Fibroblast of lung (primary cell): ENCODE data around the gene PCNT. TPM values are rescaled to one million over a fixed set of nuclear protein-coding genes. Genes with fewer than 3 reads are reported as not detected.

Source experiments
- DNase-seq, 2 donors: peaks; one replicate each; pipeline versions ENCODE4 v3.0.0 to v3.0.0-alpha.2; 2010; ENCODE audit warnings: low read depth in 2 of 2
- H2AFZ ChIP-seq: 2 replicates; pipeline ENCODE4 v1.5.1; 2012; ENCODE audit warnings: low read length, control low read depth, inconsistent platforms
- H3K27ac ChIP-seq: 2 replicates; pipeline ENCODE4 v1.5.1; 2011; ENCODE audit warnings: low read length, control low read depth; ENCODE audit not compliant: insufficient read depth
- H3K27me3 ChIP-seq: 2 replicates; pipeline ENCODE4 v1.5.1; 2011; ENCODE audit warnings: mild to moderate bottlenecking, low read length; ENCODE audit not compliant: control insufficient read depth, insufficient read depth
- H3K36me3 ChIP-seq: 2 replicates; pipeline ENCODE4 v1.5.1; 2011; ENCODE audit warnings: low read length; ENCODE audit not compliant: control insufficient read depth, insufficient read depth
- H3K4me1 ChIP-seq: 2 replicates; pipeline ENCODE4 v1.5.1; 2011; ENCODE audit warnings: low read length; ENCODE audit not compliant: control insufficient read depth, insufficient read depth; ENCODE audit errors: extremely low read depth
- H3K4me2 ChIP-seq: 2 replicates; pipeline ENCODE4 v1.5.1; 2011; ENCODE audit warnings: low read length, control low read depth; ENCODE audit not compliant: insufficient read depth; ENCODE audit errors: extremely low read depth
- H3K4me3 ChIP-seq, 4 experiments: fragments of 200-600 bp in 1 of 4; sonication (generic) in 1 of 4; replicated peaks in 1 of 4; 2 replicates each; pipeline ENCODE4 v1.5.1; 2011 to 2016; ENCODE audit warnings: low read length in 4 of 4, low read depth in 3 of 4, mild to moderate bottlenecking in 3 of 4, control low read depth in 2 of 4, inconsistent platforms in 1 of 4, mixed read lengths in 1 of 4; ENCODE audit not compliant: insufficient read depth in 1 of 4; ENCODE audit errors: control extremely low read depth in 1 of 4
- H3K79me2 ChIP-seq: 2 replicates; pipeline ENCODE4 v1.5.1; 2012; ENCODE audit warnings: mild to moderate bottlenecking, low read length, inconsistent platforms; ENCODE audit not compliant: control insufficient read depth, insufficient read depth
- H3K9ac ChIP-seq: 2 replicates; pipeline ENCODE4 v1.5.1; 2011; ENCODE audit warnings: mild to moderate bottlenecking, low read length, control low read depth; ENCODE audit not compliant: insufficient read depth
- H3K9me3 ChIP-seq: 2 replicates; pipeline ENCODE4 v1.5.1; 2012; ENCODE audit warnings: low read depth, low read length; ENCODE audit not compliant: control insufficient read depth, insufficient read depth
- H4K20me1 ChIP-seq: 2 replicates; pipeline ENCODE4 v1.5.1; 2011; ENCODE audit warnings: low read length; ENCODE audit not compliant: control insufficient read depth, insufficient read depth; ENCODE audit errors: extremely low read depth
- CTCF ChIP-seq, 2 donors: IDR thresholded peaks in 1 of 2; conservative IDR thresholded peaks in 1 of 2; 1 replicate in 1 of 2; 2 replicates in 1 of 2; pipeline ENCODE4 v1.5.1; 2011 to 2012; ENCODE audit warnings: low read length in 2 of 2, control low read depth in 1 of 2, inconsistent platforms in 1 of 2, low read depth in 1 of 2, mild to moderate bottlenecking in 1 of 2
- EZH2 ChIP-seq: IDR thresholded peaks from 2 replicates; pipeline ENCODE4 v1.5.1; 2012; ENCODE audit warnings: low read length, control low read depth, mild to moderate bottlenecking; ENCODE audit errors: missing control alignments
- polyA plus RNA-seq, 2 donors: library from polyadenylated mRNA; depleted of rRNA in 1 of 2; stranded (reverse) in 1 of 2; unstranded in 1 of 2; fragments of >200 nt; gene quantifications; 2 replicates each; pipeline ENCODE4 v1.2.1, GENCODE V29; 2011 to 2012; ENCODE audit warnings: missing spikeins in 1 of 2
- total RNA-seq: library from RNA; depleted of rRNA; stranded (reverse); fragments of >200 nt; gene quantifications from 2 replicates; pipeline ENCODE4 v1.2.1, GENCODE V29; 2014

PCNT gene
- total and polyA plus RNA-seq, 2 donors (not counting 1 experiment from before 2014, with no cell fraction given), result 7.4 to 26.1 TPM

- Histone ChIP-seq H3K4me1 (no peaks in the 10 kb centered on the region), H3K36me3 (peaks cover 18% of the 10 kb centered on the region), H3K79me2 (peaks cover 9% of the 10 kb centered on the region), H3K4me3 (no peak overlapping the region), H3K9me3 (no peaks in the 10 kb centered on the region), H3K4me2 (no peak overlapping the region), H3K27ac (no peak overlapping the region), H2AFZ (no peak overlapping the region), H4K20me1 (no peaks in the 10 kb centered on the region), H3K9ac (no peak overlapping the region), H3K27me3 (no peaks in the 10 kb centered on the region)
- TF ChIP-seq CTCF (conservative IDR thresholded peaks at IDR 0.05 in 1 of 2, IDR thresholded peaks at IDR 0.05 in 1 of 2; ENCODE audit: low read depth in 1 of 2, low read length in 2 of 2) (no peak), EZH2 (no peak)
- DNase-seq, result no peak
Observed at GRCh38 chr21:46388896-46389295, 64.9 kb downstream of the PCNT start.

- no peak overlapping the region for H3K4me2 ChIP-seq
- H3K9me3 ChIP-seq, result no peaks in the 10 kb centered on the region
- TF ChIP-seq CTCF (conservative IDR thresholded peaks at IDR 0.05 in 1 of 2, IDR thresholded peaks at IDR 0.05 in 1 of 2; ENCODE audit: low read depth in 1 of 2, low read length in 2 of 2), result no peak
- TF ChIP-seq EZH2, result no peak
- no peaks in the 10 kb centered on the region for H3K79me2 ChIP-seq
- H4K20me1 ChIP-seq, result no peaks in the 10 kb centered on the region
- H3K9ac ChIP-seq, result no peak overlapping the region
- no peak overlapping the region for H3K27ac ChIP-seq
- peaks cover 12% of the 10 kb centered on the region for H3K36me3 ChIP-seq
- H3K4me1 ChIP-seq, result no peaks in the 10 kb centered on the region
- DNase-seq, result no peak
- H3K27me3 ChIP-seq, result no peaks in the 10 kb centered on the region
- H2AFZ ChIP-seq, result no peak overlapping the region
- H3K4me3 ChIP-seq, result no peak overlapping the region
Observed at GRCh38 chr21:46390603-46391545, 66.9 kb downstream of the PCNT start.

- Histone ChIP-seq H3K27ac (no peak overlapping the region), H3K4me2 (no peak overlapping the region), H2AFZ (no peak overlapping the region), H3K4me1 (no peaks in the 10 kb centered on the region), H3K79me2 (no peaks in the 10 kb centered on the region), H3K4me3 (no peak overlapping the region), H3K9ac (no peak overlapping the region), H3K27me3 (no peaks in the 10 kb centered on the region), H4K20me1 (no peaks in the 10 kb centered on the region), H3K9me3 (no peaks in the 10 kb centered on the region), H3K36me3 (peaks cover 5% of the 10 kb centered on the region)
- DNase-seq, result no peak
- TF ChIP-seq CTCF (conservative IDR thresholded peaks at IDR 0.05 in 1 of 2, IDR thresholded peaks at IDR 0.05 in 1 of 2; ENCODE audit: low read depth in 1 of 2, low read length in 2 of 2) (no peak), EZH2 (no peak)
Observed at GRCh38 chr21:46391773-46392172, 67.8 kb downstream of the PCNT start.
